ENCODE results near the gene STARD13. TPM values are rescaled to one million over a fixed set of nuclear protein-coding genes. Genes with fewer than 3 reads are reported as not detected.

The STARD13 gene
- polyA plus RNA-seq, 1 experiment, result 21.2 TPM

DNA sequence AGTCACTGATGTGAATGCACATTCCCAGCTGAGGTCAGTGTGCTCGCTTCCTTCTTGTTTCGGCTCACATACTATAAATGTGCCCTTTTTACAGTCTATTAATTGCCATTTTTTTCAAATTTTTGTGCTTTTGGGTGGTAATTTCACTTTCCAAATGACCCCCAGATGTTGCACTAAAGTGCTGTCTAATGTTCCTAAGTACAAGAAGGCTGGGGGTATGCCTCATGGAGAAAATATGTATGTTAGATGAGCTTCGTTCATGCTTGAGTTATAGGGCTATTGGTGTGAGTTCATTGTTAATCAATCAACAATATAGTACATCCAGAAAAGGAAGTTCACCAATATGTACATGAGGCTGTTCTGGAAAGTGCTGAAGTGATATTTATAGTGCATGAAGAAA lies 184.7 kb downstream of the STARD13 start:
- no peak overlapping the region for H3K4me3 ChIP-seq (ENCODE audit: low read depth, low read length)
- no peaks in the 10 kb centered on the region for H3K27me3 ChIP-seq (ENCODE audit: control insufficient read depth, insufficient read depth, low read length)
- TF ChIP-seq, protein P1, sequence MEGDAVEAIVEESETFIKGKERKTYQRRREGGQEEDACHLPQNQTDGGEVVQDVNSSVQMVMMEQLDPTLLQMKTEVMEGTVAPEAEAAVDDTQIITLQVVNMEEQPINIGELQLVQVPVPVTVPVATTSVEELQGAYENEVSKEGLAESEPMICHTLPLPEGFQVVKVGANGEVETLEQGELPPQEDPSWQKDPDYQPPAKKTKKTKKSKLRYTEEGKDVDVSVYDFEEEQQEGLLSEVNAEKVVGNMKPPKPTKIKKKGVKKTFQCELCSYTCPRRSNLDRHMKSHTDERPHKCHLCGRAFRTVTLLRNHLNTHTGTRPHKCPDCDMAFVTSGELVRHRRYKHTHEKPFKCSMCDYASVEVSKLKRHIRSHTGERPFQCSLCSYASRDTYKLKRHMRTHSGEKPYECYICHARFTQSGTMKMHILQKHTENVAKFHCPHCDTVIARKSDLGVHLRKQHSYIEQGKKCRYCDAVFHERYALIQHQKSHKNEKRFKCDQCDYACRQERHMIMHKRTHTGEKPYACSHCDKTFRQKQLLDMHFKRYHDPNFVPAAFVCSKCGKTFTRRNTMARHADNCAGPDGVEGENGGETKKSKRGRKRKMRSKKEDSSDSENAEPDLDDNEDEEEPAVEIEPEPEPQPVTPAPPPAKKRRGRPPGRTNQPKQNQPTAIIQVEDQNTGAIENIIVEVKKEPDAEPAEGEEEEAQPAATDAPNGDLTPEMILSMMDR (IDR thresholded peaks at IDR 0.05; ENCODE audit: insufficient read depth, low read depth, low read length), result no peak
- POLR2A ChIA-PET, result no interaction called here
- DNase-seq (ENCODE audit: low read depth), result no peak
- CTCF ChIA-PET, result no interaction called here
- peaks cover 10% of the 10 kb centered on the region for H3K36me3 ChIP-seq (ENCODE audit: control insufficient read depth, insufficient read depth, low read length)

DNA sequence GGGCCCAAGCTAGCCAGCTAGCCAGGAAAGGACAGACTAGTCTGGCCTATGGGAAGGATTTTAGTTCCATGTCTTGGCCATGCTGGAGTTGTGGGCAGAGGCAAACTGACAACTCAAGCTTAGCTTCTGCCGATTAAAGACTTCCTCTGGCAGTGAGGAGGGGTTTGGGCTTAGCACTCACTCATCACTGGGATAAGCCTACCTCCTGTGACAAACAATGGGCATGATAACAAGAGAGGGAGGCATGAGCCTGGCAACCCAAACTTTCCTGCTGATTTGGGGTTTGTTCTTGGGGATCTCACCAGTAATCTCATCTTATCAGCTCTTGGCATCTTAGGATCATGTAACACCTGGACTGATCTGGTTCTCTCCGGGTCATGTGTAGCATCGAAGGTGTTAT lies 185.7 kb downstream of the STARD13 start:
- H3K36me3 ChIP-seq (ENCODE audit: control insufficient read depth, insufficient read depth, low read length), result peaks cover 5% of the 10 kb centered on the region
- POLR2A ChIA-PET, result no interaction called here
- H3K4me3 ChIP-seq (ENCODE audit: low read depth, low read length), result no peak overlapping the region
- H3K27me3 ChIP-seq (ENCODE audit: control insufficient read depth, insufficient read depth, low read length), result no peaks in the 10 kb centered on the region
- no peak for DNase-seq (ENCODE audit: low read depth)
- CTCF ChIA-PET, result no interaction called here
- TF ChIP-seq, protein P1 (IDR thresholded peaks at IDR 0.05; ENCODE audit: insufficient read depth, low read depth, low read length), result no peak

DNA sequence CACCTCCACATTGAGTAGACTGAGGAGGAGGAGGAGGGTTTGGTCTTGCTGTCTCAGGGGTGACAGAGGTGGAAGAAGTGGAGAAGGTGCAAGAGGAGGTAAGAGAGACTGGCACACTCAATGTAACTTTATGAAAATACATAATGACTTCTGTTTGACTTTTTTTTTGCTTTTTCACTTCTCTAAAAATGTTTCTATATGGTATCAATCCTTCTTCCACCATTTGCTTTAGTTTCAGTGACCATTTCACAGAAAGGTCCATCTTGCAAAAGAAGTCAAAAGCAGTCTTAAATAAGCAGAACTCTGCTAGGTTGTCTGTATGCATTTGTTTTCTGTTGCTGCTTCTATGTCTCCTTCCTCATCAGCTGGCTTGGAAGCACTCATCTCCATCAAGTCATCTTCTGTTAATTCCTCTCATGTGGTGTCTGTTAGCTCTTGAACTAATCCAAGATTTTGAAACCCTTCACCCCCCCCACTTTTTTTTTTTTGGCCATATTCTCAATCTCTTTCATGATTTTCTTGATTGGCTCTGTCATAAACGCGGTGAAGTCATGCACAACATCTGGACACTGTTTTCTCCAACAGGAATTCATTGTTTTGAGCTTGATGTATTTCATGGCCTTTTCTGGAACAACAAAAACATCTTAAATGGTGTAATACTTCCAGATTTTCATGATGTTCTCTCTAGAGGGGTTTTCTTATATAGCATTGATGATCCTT lies 188.5 kb downstream of the STARD13 start:
- Histone ChIP-seq H3K27me3 (ENCODE audit: control insufficient read depth, insufficient read depth, low read length) (no peaks in the 10 kb centered on the region), H3K4me3 (ENCODE audit: low read depth, low read length) (no peak overlapping the region), H3K36me3 (ENCODE audit: control insufficient read depth, insufficient read depth, low read length) (no peaks in the 10 kb centered on the region)
- DNase-seq (ENCODE audit: low read depth), result no peak
- TF ChIP-seq, protein P1 (IDR thresholded peaks at IDR 0.05; ENCODE audit: insufficient read depth, low read depth, low read length), result no peak
- ChIA-PET POLR2A (no interaction called here), CTCF (interaction anchor here (1.1 kb wide), 1 partner anchor 130 kb away, joined by 3 read pairs; no protein-coding TSS in a partner anchor)

DNA sequence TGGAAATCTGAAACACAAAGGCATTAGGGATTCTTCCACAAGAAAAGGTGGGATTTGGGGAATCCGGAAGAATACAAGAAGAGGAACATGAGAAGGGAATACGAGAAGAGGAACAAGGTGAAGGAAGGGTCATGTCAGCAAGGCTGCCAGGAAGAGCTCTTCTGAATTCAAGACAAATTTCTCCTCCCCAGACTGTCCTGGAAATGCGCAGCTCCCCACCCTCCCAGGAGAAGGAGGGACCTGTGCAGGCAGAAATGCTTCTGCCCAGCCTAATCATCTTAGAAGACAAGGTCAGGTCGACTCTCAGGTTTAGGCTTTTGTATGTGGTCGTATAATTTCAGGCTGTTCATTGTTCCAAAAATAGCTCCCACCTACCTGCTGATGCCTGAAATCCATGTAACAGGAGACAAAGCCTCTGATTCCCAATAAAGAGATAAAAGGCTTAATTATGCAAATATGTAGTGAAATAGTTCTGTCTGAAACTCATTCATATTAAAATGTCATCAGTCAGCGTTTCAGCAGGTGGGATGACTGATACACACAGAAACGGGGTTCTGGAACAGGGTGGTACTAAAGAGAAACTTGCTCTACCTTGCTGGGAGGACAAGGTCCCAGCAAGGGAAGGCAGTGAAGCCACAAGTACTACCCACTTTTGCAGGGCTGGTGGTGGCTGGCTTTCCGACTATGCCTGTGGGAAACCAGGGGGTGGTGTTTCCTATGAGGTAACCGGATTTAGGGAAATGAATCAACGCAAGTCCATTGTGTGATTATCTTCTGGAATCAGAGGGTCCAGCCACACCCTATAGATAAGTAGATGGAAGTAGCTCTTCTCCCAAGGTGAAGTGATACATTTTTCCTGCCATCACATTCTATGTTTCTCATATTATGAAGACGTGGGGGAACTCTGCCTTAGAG lies 193.2 kb downstream of the STARD13 start:
- 0 out of 2 replicates have a peak, but pooled peaks cover 1% of the 10 kb centered on the region for H3K27me3 ChIP-seq (ENCODE audit: control insufficient read depth, insufficient read depth, low read length)
- no peak overlapping the region for H3K4me3 ChIP-seq (ENCODE audit: low read depth, low read length)
- TF ChIP-seq, protein P1 (IDR thresholded peaks at IDR 0.05; ENCODE audit: insufficient read depth, low read depth, low read length), result no peak
- DNase-seq (ENCODE audit: low read depth), result no peak
- no peaks in the 10 kb centered on the region for H3K36me3 ChIP-seq (ENCODE audit: control insufficient read depth, insufficient read depth, low read length)
- POLR2A ChIA-PET, result no interaction called here
- CTCF ChIA-PET, result no interaction called here

DNA sequence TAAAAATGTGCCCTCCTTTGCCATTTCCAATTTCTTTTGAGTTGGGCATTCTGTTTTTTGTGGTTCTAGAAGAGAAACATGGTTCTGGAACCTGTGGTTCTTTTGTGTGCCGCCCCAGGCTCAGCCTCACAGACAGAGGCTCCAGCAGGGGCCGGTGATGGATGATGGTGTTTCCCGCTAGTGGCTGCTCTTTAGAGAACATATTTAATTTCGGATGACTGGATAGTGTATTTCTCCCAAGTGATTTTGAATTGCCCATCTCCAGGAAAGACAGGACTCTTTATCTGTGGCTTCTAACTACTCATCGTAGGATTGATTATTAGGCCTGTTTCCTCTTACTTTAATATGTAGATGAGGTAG lies 194.2 kb downstream of the STARD13 start:
- DNase-seq (ENCODE audit: low read depth), result no peak
- no peaks in the 10 kb centered on the region for H3K36me3 ChIP-seq (ENCODE audit: control insufficient read depth, insufficient read depth, low read length)
- ChIA-PET CTCF (no interaction called here), POLR2A (no interaction called here)
- 0 out of 2 replicates have a peak, but pooled peaks cover 1% of the 10 kb centered on the region for H3K27me3 ChIP-seq (ENCODE audit: control insufficient read depth, insufficient read depth, low read length)
- H3K4me3 ChIP-seq (ENCODE audit: low read depth, low read length), result no peak overlapping the region
- TF ChIP-seq, protein P1 (IDR thresholded peaks at IDR 0.05; ENCODE audit: insufficient read depth, low read depth, low read length), result no peak

Measured in BJ (cell line).